SU-DHL-6 (cell line): Measurements from ENCODE around the gene NFIB.

Experiments used
- EZH2phosphoT487 ChIP-seq: fragments of 200-600 bp; sonication (generic), shearing (Covaris generic); conservative IDR thresholded peaks from 2 replicates; pipeline ENCODE4 v1.6.1; 2018; ENCODE audit warnings: mild to moderate bottlenecking, antibody characterized with exemption, low read length, moderate library complexity, mixed read lengths
- TF ChIP-seq, protein P1 (sequence below): fragments of 200-600 bp; sonication (generic); IDR thresholded peaks from one replicate; pipeline ENCODE4 v1.5.1; 2017; ENCODE audit warnings: antibody characterized with exemption, mild to moderate bottlenecking, low read length, moderate library complexity; ENCODE audit not compliant: insufficient read depth, poor library complexity, severe bottlenecking

DNA sequence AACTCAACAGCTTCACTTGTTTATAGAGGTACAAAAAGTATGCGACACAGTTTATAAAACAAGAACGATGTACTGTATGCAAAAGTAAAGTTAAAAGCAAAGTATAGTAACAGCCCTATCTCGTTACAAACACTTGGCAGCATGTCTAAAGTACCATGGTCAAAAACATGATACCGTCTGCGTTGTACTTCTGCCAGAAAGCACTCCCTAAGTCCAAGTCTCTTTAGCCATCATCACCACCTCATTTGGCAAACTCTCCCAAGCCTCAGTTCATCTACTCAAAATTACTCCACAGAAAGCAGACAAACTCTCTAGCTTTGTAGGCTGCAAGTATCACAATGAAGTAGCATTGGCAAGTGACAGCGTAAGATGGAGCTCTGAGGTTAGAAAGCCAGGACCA lies 73.4 kb downstream of the NFIB start:
- TF ChIP-seq, protein P1, sequence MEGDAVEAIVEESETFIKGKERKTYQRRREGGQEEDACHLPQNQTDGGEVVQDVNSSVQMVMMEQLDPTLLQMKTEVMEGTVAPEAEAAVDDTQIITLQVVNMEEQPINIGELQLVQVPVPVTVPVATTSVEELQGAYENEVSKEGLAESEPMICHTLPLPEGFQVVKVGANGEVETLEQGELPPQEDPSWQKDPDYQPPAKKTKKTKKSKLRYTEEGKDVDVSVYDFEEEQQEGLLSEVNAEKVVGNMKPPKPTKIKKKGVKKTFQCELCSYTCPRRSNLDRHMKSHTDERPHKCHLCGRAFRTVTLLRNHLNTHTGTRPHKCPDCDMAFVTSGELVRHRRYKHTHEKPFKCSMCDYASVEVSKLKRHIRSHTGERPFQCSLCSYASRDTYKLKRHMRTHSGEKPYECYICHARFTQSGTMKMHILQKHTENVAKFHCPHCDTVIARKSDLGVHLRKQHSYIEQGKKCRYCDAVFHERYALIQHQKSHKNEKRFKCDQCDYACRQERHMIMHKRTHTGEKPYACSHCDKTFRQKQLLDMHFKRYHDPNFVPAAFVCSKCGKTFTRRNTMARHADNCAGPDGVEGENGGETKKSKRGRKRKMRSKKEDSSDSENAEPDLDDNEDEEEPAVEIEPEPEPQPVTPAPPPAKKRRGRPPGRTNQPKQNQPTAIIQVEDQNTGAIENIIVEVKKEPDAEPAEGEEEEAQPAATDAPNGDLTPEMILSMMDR = no peak
- TF ChIP-seq EZH2phosphoT487 = no peak
